Panc1 (cell line): ENCODE results near the gene VPS35L. TPM values are rescaled to one million over a fixed set of nuclear protein-coding genes. Genes with fewer than 3 reads are reported as not detected.

Source experiments
- ATAC-seq: fragments of 200-7000 bp; cut with Tn5 transposase; 2 replicates; pipeline ENCODE4 v1.9.1; 2020; ENCODE audit warnings: mild to moderate bottlenecking, moderate library complexity
- BruUV-seq: library from RNA; stranded (reverse); fragments of 400-500 nt; replicated peaks from 2 replicates; lab custom pipeline; 2021; lab: Mats Ljungman, UMichigan
- CTCF ChIA-PET: fragments of 300-600 bp; sonication (Branson Sonifier 250); formaldehyde crosslinking; loops from one replicate; lab custom pipeline; 2022; ENCODE audit warnings: antibody characterized with exemption; lab: Charles Lee
- POLR2A ChIA-PET: fragments of 300-600 bp; sonication (Branson Sonifier 250); formaldehyde crosslinking; loops from one replicate; lab custom pipeline; 2022; ENCODE audit warnings: antibody characterized with exemption; lab: Charles Lee
- DNase-seq: peaks from one replicate; pipeline ENCODE4 v3.0.0-alpha.2; 2010; ENCODE audit warnings: low read depth, low spot score
- H3K27ac ChIP-seq: 2 replicates; pipeline ENCODE4 v1.5.1; 2011; ENCODE audit warnings: mild to moderate bottlenecking, low read length, inconsistent platforms
- H3K27me3 ChIP-seq: fragments of 200-500 bp; sonication (Bioruptor generic); 2 replicates; pipeline ENCODE4 v1.6.0; 2014; ENCODE audit warnings: low read length, inconsistent platforms; ENCODE audit not compliant: control insufficient read depth, insufficient read depth
- H3K36me3 ChIP-seq: fragments of 200-500 bp; sonication (Bioruptor generic); 2 replicates; pipeline ENCODE4 v1.5.1; 2014; ENCODE audit warnings: inconsistent platforms, mild to moderate bottlenecking, low read length, moderate library complexity; ENCODE audit not compliant: control insufficient read depth, insufficient read depth
- H3K4me1 ChIP-seq: 2 replicates; pipeline ENCODE4 v1.5.1; 2011; ENCODE audit warnings: inconsistent platforms, mild to moderate bottlenecking, low read length, moderate library complexity; ENCODE audit not compliant: control insufficient read depth, insufficient read depth
- H3K4me3 ChIP-seq, 2 experiments: 2 replicates each; pipeline ENCODE4 v1.5.1; 2011 to 2012; ENCODE audit warnings: low read depth in 2 of 2, low read length in 2 of 2, mild to moderate bottlenecking in 2 of 2, inconsistent platforms in 1 of 2, moderate library complexity in 1 of 2
- H3K9me3 ChIP-seq: fragments of 200-500 bp; sonication (Bioruptor generic); 2 replicates; pipeline ENCODE4 v1.5.1; 2014; ENCODE audit warnings: low read depth, mild to moderate bottlenecking, inconsistent platforms, low read length, moderate library complexity; ENCODE audit not compliant: control insufficient read depth, insufficient read depth
- POLR2AphosphoS5 ChIP-seq: IDR thresholded peaks from 2 replicates; pipeline ENCODE4 v1.6.1; 2012; ENCODE audit warnings: mild to moderate bottlenecking, low read depth, low read length, moderate library complexity
- REST ChIP-seq, 2 experiments: IDR thresholded peaks; 2 replicates each; pipeline ENCODE4 v1.6.1; 2011 to 2012; ENCODE audit warnings: low read depth in 2 of 2, control low read depth in 1 of 2, low read length in 1 of 2, mild to moderate bottlenecking in 1 of 2, moderate library complexity in 1 of 2; ENCODE audit not compliant: insufficient read depth in 1 of 2
- SIN3A ChIP-seq: IDR thresholded peaks from 2 replicates; pipeline ENCODE4 v1.6.1; 2012; ENCODE audit warnings: low read depth, mild to moderate bottlenecking, low read length, moderate library complexity, borderline replicate concordance; ENCODE audit not compliant: insufficient read depth
- TCF7L2 ChIP-seq: IDR thresholded peaks from 2 replicates; pipeline ENCODE4 v1.6.1; 2011; ENCODE audit warnings: mild to moderate bottlenecking, low read depth, low read length, inconsistent platforms
- in situ Hi-C: cut with HindIII; loops from 2 replicates; pipeline ENCODE4 v1.10.0; 2016; ENCODE audit warnings: low sequenced_read_pairs, low pct_unique_long_range_greater_than_20kb
- intact Hi-C: fragments of 100-400 bp; cut with micrococcal nuclease; formaldehyde crosslinking; loops from one replicate; pipeline ENCODE4 v1.10.0; 2022; ENCODE audit not compliant: unreplicated experiment
- total RNA-seq: library from RNA; stranded (reverse); gene quantifications from one replicate; pipeline ENCODE4 v1.2.1, GENCODE V29; 2021; ENCODE audit not compliant: unreplicated experiment
- TF ChIP-seq, protein P1 (sequence below): fragments of 450-650 bp; IDR thresholded peaks from 2 replicates; pipeline ENCODE4 v1.5.1; 2017; ENCODE audit warnings: mild to moderate bottlenecking

VPS35L gene
- total RNA-seq, 1 experiment from 2014 or later, result 124 TPM

- BruUV-seq, result no TSS peak
- DNase-seq (no peak), ATAC-seq (no peak)
- in situ Hi-C loops, result no loop called here
- Histone ChIP-seq H3K4me1 (no peaks in the 10 kb centered on the region), H3K4me3 (no peak overlapping the region), H3K36me3 (no peaks in the 10 kb centered on the region; the same call in 1 of the 2 replicates), H3K9me3 (no peaks in the 10 kb centered on the region), H3K27ac (no peak overlapping the region), H3K27me3 (no peaks in the 10 kb centered on the region)
- intact Hi-C loops, result no loop called here
- POLR2A ChIA-PET, result no interaction called here
- TF ChIP-seq TCF7L2, result no peak
- TF ChIP-seq REST (IDR thresholded peaks at IDR 0.05; ENCODE audit: insufficient read depth in 1 of 2, low read depth in 2 of 2, low read length in 1 of 2), result no peak
- no peak for TF ChIP-seq POLR2AphosphoS5
- TF ChIP-seq SIN3A, result no peak
- TF ChIP-seq, protein P1, sequence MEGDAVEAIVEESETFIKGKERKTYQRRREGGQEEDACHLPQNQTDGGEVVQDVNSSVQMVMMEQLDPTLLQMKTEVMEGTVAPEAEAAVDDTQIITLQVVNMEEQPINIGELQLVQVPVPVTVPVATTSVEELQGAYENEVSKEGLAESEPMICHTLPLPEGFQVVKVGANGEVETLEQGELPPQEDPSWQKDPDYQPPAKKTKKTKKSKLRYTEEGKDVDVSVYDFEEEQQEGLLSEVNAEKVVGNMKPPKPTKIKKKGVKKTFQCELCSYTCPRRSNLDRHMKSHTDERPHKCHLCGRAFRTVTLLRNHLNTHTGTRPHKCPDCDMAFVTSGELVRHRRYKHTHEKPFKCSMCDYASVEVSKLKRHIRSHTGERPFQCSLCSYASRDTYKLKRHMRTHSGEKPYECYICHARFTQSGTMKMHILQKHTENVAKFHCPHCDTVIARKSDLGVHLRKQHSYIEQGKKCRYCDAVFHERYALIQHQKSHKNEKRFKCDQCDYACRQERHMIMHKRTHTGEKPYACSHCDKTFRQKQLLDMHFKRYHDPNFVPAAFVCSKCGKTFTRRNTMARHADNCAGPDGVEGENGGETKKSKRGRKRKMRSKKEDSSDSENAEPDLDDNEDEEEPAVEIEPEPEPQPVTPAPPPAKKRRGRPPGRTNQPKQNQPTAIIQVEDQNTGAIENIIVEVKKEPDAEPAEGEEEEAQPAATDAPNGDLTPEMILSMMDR, result no peak
- CTCF ChIA-PET, result no interaction called here
These were observed 116.9 kb downstream of the VPS35L start for GRCh38 chr16:19672378-19672777.

DNA sequence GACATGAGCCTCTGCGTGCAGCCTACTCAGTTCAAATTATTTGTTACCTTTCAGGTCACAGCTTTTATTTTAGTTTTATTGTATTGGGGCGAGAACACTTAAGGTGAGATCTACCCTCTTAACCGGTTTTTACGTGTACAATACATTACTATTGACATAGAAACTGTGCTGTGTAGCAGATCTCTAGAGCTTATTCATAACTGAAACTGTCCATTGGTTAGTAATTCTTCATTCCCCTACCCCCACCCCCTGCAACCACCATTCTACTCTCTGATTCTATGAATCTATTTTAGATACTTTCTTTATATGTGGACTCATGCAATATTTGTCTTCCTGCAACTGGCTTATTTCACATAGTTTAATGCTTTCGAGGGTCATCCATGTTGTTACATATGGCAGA lies 119.0 kb downstream of the VPS35L start:
- no TSS peak for BruUV-seq
- intact Hi-C loops, result no loop called here
- DNase-seq, result no peak
- H3K9me3 ChIP-seq, result no peaks in the 10 kb centered on the region
- no peak overlapping the region for H3K4me3 ChIP-seq
- H3K4me1 ChIP-seq, result no peaks in the 10 kb centered on the region
- in situ Hi-C loops, result no loop called here
- CTCF ChIA-PET, result no interaction called here
- no peaks in the 10 kb centered on the region for H3K27me3 ChIP-seq
- POLR2A ChIA-PET, result interaction anchor here (0.7 kb wide), 1 partner anchor 25 kb away, joined by 10 read pairs; no protein-coding TSS in a partner anchor
- TF ChIP-seq, protein P1, result no peak
- TF ChIP-seq SIN3A, result no peak
- TF ChIP-seq TCF7L2, result no peak
- TF ChIP-seq REST (IDR thresholded peaks at IDR 0.05; ENCODE audit: insufficient read depth in 1 of 2, low read depth in 2 of 2, low read length in 1 of 2), result no peak
- TF ChIP-seq POLR2AphosphoS5, result no peak
- H3K27ac ChIP-seq, result no peak overlapping the region
- ATAC-seq, result no peak
- no peaks in the 10 kb centered on the region; the same call in 1 of the 2 replicates for H3K36me3 ChIP-seq
